SK-N-SH (cell line): ENCODE data around the gene DDX51. TPM values are rescaled to one million over a fixed set of nuclear protein-coding genes. Genes with fewer than 3 reads are reported as not detected.

Experiments used
- CTCF ChIA-PET: fragments of 300-600, 350-600 bp; formaldehyde crosslinking; extraction: SDS; loops from one replicate; lab custom pipeline; 2021; lab: Yijun Ruan, JAX
- POLR2A ChIA-PET: fragments of 350-600 bp; sonication (Branson Sonifier 250); formaldehyde crosslinking; extraction: SDS; loops from one replicate; lab custom pipeline; 2020; ENCODE audit warnings: antibody characterized with exemption, inconsistent platforms; lab: Yijun Ruan, JAX
- DNase-seq: peaks from one replicate; pipeline ENCODE4 v3.0.0; 2012
- H2AFZ ChIP-seq: fragments of 200-600 bp; sonication (generic); 2 replicates; pipeline ENCODE4 v1.8.1; 2016; ENCODE audit warnings: antibody characterized with exemption, mild to moderate bottlenecking, low read depth
- H3F3A ChIP-seq: fragments of 200-600 bp; sonication (generic); replicated peaks from 2 replicates; pipeline ENCODE3; 2016; ENCODE audit warnings: antibody characterized with exemption, mild to moderate bottlenecking; ENCODE audit not compliant: insufficient read depth
- H3K27ac ChIP-seq, 2 experiments: fragments of 200-500 bp in 1 of 2; fragments of 200-600 bp in 1 of 2; sonication (Bioruptor generic) in 1 of 2; sonication (generic), shearing (Covaris generic) in 1 of 2; 2 replicates each; pipeline versions ENCODE4 v1.5.1 to v1.6.1; 2014 to 2016; ENCODE audit warnings: low read depth in 2 of 2, inconsistent platforms in 1 of 2, low read length in 1 of 2, mild to moderate bottlenecking in 1 of 2, mixed read lengths in 1 of 2
- H3K27me3 ChIP-seq: fragments of 200-600 bp; sonication (generic), shearing (Covaris generic); 2 replicates; pipeline ENCODE4 v1.6.1; 2016; ENCODE audit warnings: mixed run types; ENCODE audit not compliant: insufficient read depth
- H3K36me3 ChIP-seq, 2 experiments: fragments of 200-500 bp in 1 of 2; fragments of 200-600 bp in 1 of 2; sonication (Bioruptor generic) in 1 of 2; sonication (generic) in 1 of 2; replicated peaks in 1 of 2; 2 replicates each; pipeline versions ENCODE3 to v1.5.1; 2014 to 2016; ENCODE audit warnings: low read length in 1 of 2, mild to moderate bottlenecking in 1 of 2; ENCODE audit not compliant: insufficient read depth in 2 of 2, control insufficient read depth in 1 of 2
- H3K4me1 ChIP-seq, 2 experiments: fragments of 200-500 bp in 1 of 2; fragments of 200-600 bp in 1 of 2; sonication (Bioruptor generic) in 1 of 2; sonication (generic), shearing (Covaris generic) in 1 of 2; 2 replicates each; pipeline versions ENCODE4 v1.5.1 to v1.6.1; 2014 to 2016; ENCODE audit warnings: low read depth in 1 of 2, low read length in 1 of 2, mixed run types in 1 of 2; ENCODE audit not compliant: insufficient read depth in 2 of 2, control insufficient read depth in 1 of 2
- H3K4me2 ChIP-seq: fragments of 200-600 bp; sonication (generic), shearing (Covaris generic); 2 replicates; pipeline ENCODE4 v1.6.1; 2017; ENCODE audit warnings: mixed run types
- H3K4me3 ChIP-seq, 2 experiments: fragments of 200-500 bp in 1 of 2; fragments of 200-600 bp in 1 of 2; sonication (Bioruptor generic) in 1 of 2; sonication (generic), shearing (Covaris generic) in 1 of 2; 2 replicates each; pipeline versions ENCODE4 v1.5.1 to v1.8.1; 2014 to 2016; ENCODE audit warnings: low read depth in 2 of 2, inconsistent platforms in 1 of 2, low read length in 1 of 2, mild to moderate bottlenecking in 1 of 2, mixed read lengths in 1 of 2, moderate library complexity in 1 of 2
- H3K79me2 ChIP-seq: fragments of 200-600 bp; sonication (generic); 2 replicates; pipeline ENCODE4 v1.8.1; 2017; ENCODE audit warnings: mild to moderate bottlenecking; ENCODE audit not compliant: insufficient read depth
- H3K9ac ChIP-seq: fragments of 200-600 bp; sonication (generic); 2 replicates; pipeline ENCODE4 v1.6.1; 2017; ENCODE audit warnings: mixed run types
- H3K9me2 ChIP-seq: fragments of 200-600 bp; sonication (generic); 2 replicates; pipeline ENCODE4 v1.6.1; 2017; ENCODE audit warnings: mixed run types
- H3K9me3 ChIP-seq: fragments of 200-600 bp; sonication (generic); 2 replicates; pipeline ENCODE4 v1.6.1; 2017; ENCODE audit warnings: mixed run types, mild to moderate bottlenecking, moderate library complexity
- H4K20me1 ChIP-seq: fragments of 200-600 bp; sonication (generic); 2 replicates; pipeline ENCODE4 v1.6.1; 2017; ENCODE audit warnings: mild to moderate bottlenecking, mixed run types; ENCODE audit not compliant: insufficient read depth
- CHD2 ChIP-seq: fragments of 150-350 bp; IDR thresholded peaks from 2 replicates; pipeline ENCODE4 v1.6.1; 2018; ENCODE audit warnings: low read length; ENCODE audit not compliant: partially characterized antibody
- EZH2phosphoT487 ChIP-seq: fragments of 200-600 bp; sonication (generic); IDR thresholded peaks from 2 replicates; pipeline ENCODE4 v1.6.1; 2017; ENCODE audit warnings: low read depth, mixed run types, mild to moderate bottlenecking, antibody characterized with exemption, moderate library complexity, borderline replicate concordance
- FOSL2 ChIP-seq: IDR thresholded peaks from 2 replicates; pipeline ENCODE4 v1.4.0; 2012; ENCODE audit warnings: low read depth, mild to moderate bottlenecking, moderate library complexity, borderline replicate concordance
- GABPA ChIP-seq: IDR thresholded peaks from 2 replicates; pipeline ENCODE4 v1.4.0; 2012; ENCODE audit warnings: low read depth, mild to moderate bottlenecking
- MAX ChIP-seq: IDR thresholded peaks from 2 replicates; pipeline ENCODE4 v1.4.0; 2012; ENCODE audit warnings: low read depth
- MEF2A ChIP-seq: IDR thresholded peaks from 2 replicates; pipeline ENCODE4 v1.4.0; 2012; ENCODE audit warnings: low read depth, borderline replicate concordance
- MXI1 ChIP-seq: IDR thresholded peaks from 2 replicates; pipeline ENCODE4 v1.6.1; 2012; ENCODE audit warnings: mild to moderate bottlenecking, low read depth, low read length, improper control_type of control experiment
- NRF1 ChIP-seq: IDR thresholded peaks from 2 replicates; pipeline ENCODE4 v1.6.1; 2012; ENCODE audit warnings: low read depth, mild to moderate bottlenecking, low read length
- POLR2AphosphoS5 ChIP-seq: IDR thresholded peaks from 2 replicates; pipeline ENCODE4 v1.6.1; 2012; ENCODE audit warnings: low read depth, low read length
- RAD21 ChIP-seq: IDR thresholded peaks from 2 replicates; pipeline ENCODE4 v1.6.1; 2012; ENCODE audit warnings: mild to moderate bottlenecking, low read length
- RCOR1 ChIP-seq: fragments of 150-350 bp; IDR thresholded peaks from 2 replicates; pipeline ENCODE4 v1.6.1; 2017; ENCODE audit warnings: antibody characterized with exemption, low read length
- RFX5 ChIP-seq: IDR thresholded peaks from 2 replicates; pipeline ENCODE4 v1.6.1; 2012; ENCODE audit warnings: mild to moderate bottlenecking, improper control_type of control experiment, low read length
- RXRA ChIP-seq: IDR thresholded peaks from 2 replicates; pipeline ENCODE4 v1.4.0; 2012; ENCODE audit warnings: low read depth, mild to moderate bottlenecking, borderline replicate concordance
- SIN3A ChIP-seq: IDR thresholded peaks from 2 replicates; pipeline ENCODE4 v1.6.1; 2012; ENCODE audit warnings: low read depth, mild to moderate bottlenecking, low read length, moderate library complexity, borderline replicate concordance
- YY1 ChIP-seq: IDR thresholded peaks from 2 replicates; pipeline ENCODE4 v1.4.0; 2012; ENCODE audit warnings: low read depth, mild to moderate bottlenecking
- WGBS: methylation state at CpG from one replicate; pipeline ENCODE4 v1.1.6; 2017; ENCODE audit warnings: low lambda C conversion rate; 5-methylcytosine and 5-hydroxymethylcytosine counted together
- polyA plus RNA-seq, 3 experiments: library from polyadenylated mRNA; depleted of rRNA; stranded (reverse); fragments of >200 nt; gene quantifications; 2 replicates each; pipeline ENCODE4 v1.2.3, GENCODE V29; 2012
- TF ChIP-seq, protein P1 (sequence below): fragments of 200-600 bp; sonication (generic); IDR thresholded peaks from 2 replicates; pipeline ENCODE4 v1.6.1; 2017; ENCODE audit warnings: antibody characterized with exemption, mild to moderate bottlenecking, moderate library complexity
- TF ChIP-seq, protein P2 (sequence below): IDR thresholded peaks from 2 replicates; pipeline ENCODE4 v1.6.1; 2012; ENCODE audit warnings: mild to moderate bottlenecking, low read depth, low read length, moderate library complexity

DDX51 gene
- polyA plus RNA-seq, 1 of the 3 experiments (the other 2 are of a cell fraction): 17.3 TPM

- Histone ChIP-seq H4K20me1 (0 out of 2 replicates have a peak, but pooled peaks cover 3% of the 10 kb centered on the region), H2AFZ (no peak overlapping the region), H3K4me3 (no peak overlapping the region), H3K36me3 (peaks cover 0 to 14% of the 10 kb centered on the region in 2 experiments), H3F3A (peaks cover 11% of the 10 kb centered on the region), H3K4me2 (no peak overlapping the region), H3K4me1 (no peaks in the 10 kb centered on the region), H3K27me3 (no peaks in the 10 kb centered on the region), H3K9me2 (no peaks in the 10 kb centered on the region), H3K9ac (no peak overlapping the region), H3K9me3 (no peaks in the 10 kb centered on the region), H3K79me2 (no peaks in the 10 kb centered on the region), H3K27ac (no peak overlapping the region)
- CTCF ChIA-PET: interaction anchor here (1.3 to 4.9 kb wide), 2 partner anchors 67 to 263 kb away, joined by 7 to 110 read pairs; no protein-coding TSS in a partner anchor
- POLR2A ChIA-PET: no interaction called here
- DNase-seq: no peak
- TF ChIP-seq, protein P1, sequence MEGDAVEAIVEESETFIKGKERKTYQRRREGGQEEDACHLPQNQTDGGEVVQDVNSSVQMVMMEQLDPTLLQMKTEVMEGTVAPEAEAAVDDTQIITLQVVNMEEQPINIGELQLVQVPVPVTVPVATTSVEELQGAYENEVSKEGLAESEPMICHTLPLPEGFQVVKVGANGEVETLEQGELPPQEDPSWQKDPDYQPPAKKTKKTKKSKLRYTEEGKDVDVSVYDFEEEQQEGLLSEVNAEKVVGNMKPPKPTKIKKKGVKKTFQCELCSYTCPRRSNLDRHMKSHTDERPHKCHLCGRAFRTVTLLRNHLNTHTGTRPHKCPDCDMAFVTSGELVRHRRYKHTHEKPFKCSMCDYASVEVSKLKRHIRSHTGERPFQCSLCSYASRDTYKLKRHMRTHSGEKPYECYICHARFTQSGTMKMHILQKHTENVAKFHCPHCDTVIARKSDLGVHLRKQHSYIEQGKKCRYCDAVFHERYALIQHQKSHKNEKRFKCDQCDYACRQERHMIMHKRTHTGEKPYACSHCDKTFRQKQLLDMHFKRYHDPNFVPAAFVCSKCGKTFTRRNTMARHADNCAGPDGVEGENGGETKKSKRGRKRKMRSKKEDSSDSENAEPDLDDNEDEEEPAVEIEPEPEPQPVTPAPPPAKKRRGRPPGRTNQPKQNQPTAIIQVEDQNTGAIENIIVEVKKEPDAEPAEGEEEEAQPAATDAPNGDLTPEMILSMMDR: no peak
- TF ChIP-seq GABPA: no peak
- TF ChIP-seq CHD2: no peak
- no peak for TF ChIP-seq RCOR1
- no peak for TF ChIP-seq MEF2A
- no peak for TF ChIP-seq YY1
- TF ChIP-seq EZH2phosphoT487: no peak
- TF ChIP-seq NRF1: no peak
- no peak for TF ChIP-seq RAD21
- no peak for TF ChIP-seq RXRA
- TF ChIP-seq, protein P2, sequence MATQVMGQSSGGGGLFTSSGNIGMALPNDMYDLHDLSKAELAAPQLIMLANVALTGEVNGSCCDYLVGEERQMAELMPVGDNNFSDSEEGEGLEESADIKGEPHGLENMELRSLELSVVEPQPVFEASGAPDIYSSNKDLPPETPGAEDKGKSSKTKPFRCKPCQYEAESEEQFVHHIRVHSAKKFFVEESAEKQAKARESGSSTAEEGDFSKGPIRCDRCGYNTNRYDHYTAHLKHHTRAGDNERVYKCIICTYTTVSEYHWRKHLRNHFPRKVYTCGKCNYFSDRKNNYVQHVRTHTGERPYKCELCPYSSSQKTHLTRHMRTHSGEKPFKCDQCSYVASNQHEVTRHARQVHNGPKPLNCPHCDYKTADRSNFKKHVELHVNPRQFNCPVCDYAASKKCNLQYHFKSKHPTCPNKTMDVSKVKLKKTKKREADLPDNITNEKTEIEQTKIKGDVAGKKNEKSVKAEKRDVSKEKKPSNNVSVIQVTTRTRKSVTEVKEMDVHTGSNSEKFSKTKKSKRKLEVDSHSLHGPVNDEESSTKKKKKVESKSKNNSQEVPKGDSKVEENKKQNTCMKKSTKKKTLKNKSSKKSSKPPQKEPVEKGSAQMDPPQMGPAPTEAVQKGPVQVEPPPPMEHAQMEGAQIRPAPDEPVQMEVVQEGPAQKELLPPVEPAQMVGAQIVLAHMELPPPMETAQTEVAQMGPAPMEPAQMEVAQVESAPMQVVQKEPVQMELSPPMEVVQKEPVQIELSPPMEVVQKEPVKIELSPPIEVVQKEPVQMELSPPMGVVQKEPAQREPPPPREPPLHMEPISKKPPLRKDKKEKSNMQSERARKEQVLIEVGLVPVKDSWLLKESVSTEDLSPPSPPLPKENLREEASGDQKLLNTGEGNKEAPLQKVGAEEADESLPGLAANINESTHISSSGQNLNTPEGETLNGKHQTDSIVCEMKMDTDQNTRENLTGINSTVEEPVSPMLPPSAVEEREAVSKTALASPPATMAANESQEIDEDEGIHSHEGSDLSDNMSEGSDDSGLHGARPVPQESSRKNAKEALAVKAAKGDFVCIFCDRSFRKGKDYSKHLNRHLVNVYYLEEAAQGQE: no peak
- TF ChIP-seq RFX5: no peak
- no peak for TF ChIP-seq POLR2AphosphoS5
- no peak for TF ChIP-seq SIN3A
- TF ChIP-seq MXI1: no peak
- TF ChIP-seq FOSL2: no peak
- TF ChIP-seq MAX: no peak
- WGBS: 84% methylated on average over 3 of the region's 9 CpGs
Measured at GRCh38 chr12:132152411-132152821, 8.3 kb upstream of the DDX51 start.
